Measurements from ENCODE around the gene AGBL1. TPM values are rescaled to one million over a fixed set of nuclear protein-coding genes. Genes with fewer than 3 reads are reported as not detected.

AGBL1 gene
- total RNA-seq, 1 experiment from 2014 or later = not detected

GRCh38 chr15:86623236-86623635 lies 543.6 kb downstream of the AGBL1 start:
- CTCF ChIA-PET = no interaction called here
- POLR2A ChIA-PET = no interaction called here
- Mint-ChIP-seq H3K27ac (ENCODE audit: unreplicated experiment) (no peak overlapping the region), H3K4me3 (ENCODE audit: unreplicated experiment) (no peak overlapping the region), H3K9me3 (ENCODE audit: unreplicated experiment) (no peaks in the 10 kb centered on the region), H3K4me1 (ENCODE audit: low read depth, unreplicated experiment) (peaks cover 22% of the 10 kb centered on the region), H3K36me3 (ENCODE audit: insufficient read depth, unreplicated experiment) (no peaks in the 10 kb centered on the region), H3K27me3 (ENCODE audit: insufficient read depth, unreplicated experiment) (no peaks in the 10 kb centered on the region)
- DNase-seq = no peak
- Histone ChIP-seq H3K4me3 (ENCODE audit: low read depth, low read length) (no peak overlapping the region), H3K27me3 (replicated peaks; ENCODE audit: control insufficient read depth, insufficient read depth, low read length) (no peaks in the 10 kb centered on the region), H3K36me3 (ENCODE audit: control insufficient read depth, insufficient read depth, low read length) (no peaks in the 10 kb centered on the region), H3K4me1 (peaks cover 20% of the 10 kb centered on the region), H3K9me3 (no peaks in the 10 kb centered on the region)
- intact Hi-C loops (cut with micrococcal nuclease; ENCODE audit: unreplicated experiment) = loop anchor here (5.0 to 10.0 kb wide), 5 partner anchors 152 to 1622 kb away; no protein-coding TSS in a partner anchor
- no peak for TF ChIP-seq CTCF (IDR thresholded peaks at IDR 0.05; ENCODE audit: insufficient read depth in 1 of 2, low read depth in 1 of 2, low read length in 1 of 2, severe bottlenecking in 1 of 2, unreplicated experiment in 1 of 2)
- no TSS peak for BruUV-seq (replicated peaks)

- no peaks in the 10 kb centered on the region for H3K36me3 ChIP-seq (ENCODE audit: control insufficient read depth, insufficient read depth, low read length)
- no peaks in the 10 kb centered on the region for H3K27me3 Mint-ChIP-seq (ENCODE audit: insufficient read depth, unreplicated experiment)
- TF ChIP-seq CTCF (IDR thresholded peaks at IDR 0.05; ENCODE audit: insufficient read depth in 1 of 2, low read depth in 1 of 2, low read length in 1 of 2, severe bottlenecking in 1 of 2, unreplicated experiment in 1 of 2) = peak; percentile 53 to 66
- peaks cover 17% of the 10 kb centered on the region for H3K4me1 ChIP-seq
- H3K4me3 ChIP-seq (ENCODE audit: low read depth, low read length) = no peak overlapping the region
- no TSS peak for BruUV-seq (replicated peaks)
- no peaks in the 10 kb centered on the region for H3K36me3 Mint-ChIP-seq (ENCODE audit: insufficient read depth, unreplicated experiment)
- ChIA-PET CTCF (interaction anchor here (0.6 to 1.2 kb wide), 5 partner anchors 14 to 279 kb away, joined by 3 to 25 read pairs (median 4); no protein-coding TSS in a partner anchor), POLR2A (no interaction called here)
- H3K9me3 Mint-ChIP-seq (ENCODE audit: unreplicated experiment) = no peaks in the 10 kb centered on the region
- no peaks in the 10 kb centered on the region for H3K9me3 ChIP-seq
- intact Hi-C loops (cut with micrococcal nuclease; ENCODE audit: unreplicated experiment) = loop anchor here (1.0 to 10.0 kb wide), 7 partner anchors 119 to 1620 kb away; no protein-coding TSS in a partner anchor
- peaks cover 17% of the 10 kb centered on the region for H3K4me1 Mint-ChIP-seq (ENCODE audit: low read depth, unreplicated experiment)
- H3K27me3 ChIP-seq (replicated peaks; ENCODE audit: control insufficient read depth, insufficient read depth, low read length) = no peaks in the 10 kb centered on the region
- H3K4me3 Mint-ChIP-seq (ENCODE audit: unreplicated experiment) = no peak overlapping the region
- DNase-seq = peak; percentile 81 to 84
- no peak overlapping the region for H3K27ac Mint-ChIP-seq (ENCODE audit: unreplicated experiment)
These were observed 544.8 kb downstream of the AGBL1 start for GRCh38 chr15:86624261-86625036.

- no peak for TF ChIP-seq CTCF (IDR thresholded peaks at IDR 0.05; ENCODE audit: insufficient read depth in 1 of 2, low read depth in 1 of 2, low read length in 1 of 2, severe bottlenecking in 1 of 2, unreplicated experiment in 1 of 2)
- Mint-ChIP-seq H3K4me1 (ENCODE audit: low read depth, unreplicated experiment) (no peaks in the 10 kb centered on the region), H3K27ac (ENCODE audit: unreplicated experiment) (no peak overlapping the region), H3K27me3 (ENCODE audit: insufficient read depth, unreplicated experiment) (no peaks in the 10 kb centered on the region), H3K4me3 (ENCODE audit: unreplicated experiment) (no peak overlapping the region), H3K36me3 (ENCODE audit: insufficient read depth, unreplicated experiment) (no peaks in the 10 kb centered on the region), H3K9me3 (ENCODE audit: unreplicated experiment) (no peaks in the 10 kb centered on the region)
- BruUV-seq (replicated peaks) = no TSS peak
- H3K4me1 ChIP-seq = no peaks in the 10 kb centered on the region
- intact Hi-C loops (cut with micrococcal nuclease; ENCODE audit: unreplicated experiment) = loop anchor here (10.0 kb wide), 4 partner anchors 145 to 1615 kb away; no protein-coding TSS in a partner anchor
- ChIA-PET POLR2A (no interaction called here), CTCF (no interaction called here)
- H3K27me3 ChIP-seq (replicated peaks; ENCODE audit: control insufficient read depth, insufficient read depth, low read length) = no peaks in the 10 kb centered on the region
- H3K4me3 ChIP-seq (ENCODE audit: low read depth, low read length) = no peak overlapping the region
- no peak for DNase-seq
- no peaks in the 10 kb centered on the region for H3K36me3 ChIP-seq (ENCODE audit: control insufficient read depth, insufficient read depth, low read length)
- no peaks in the 10 kb centered on the region for H3K9me3 ChIP-seq
These were observed 550.0 kb downstream of the AGBL1 start for GRCh38 chr15:86629409-86630356.
